HepG2 (cell line): Measurements from ENCODE around the gene CST4. TPM values are rescaled to one million over a fixed set of nuclear protein-coding genes. Genes with fewer than 3 reads are reported as not detected.
A peak's percentile ranks its signal among the peaks of the same experiment; 100 is the strongest.

Experiments used
- ATAD3A ChIP-seq: sonication (generic); formaldehyde crosslinking; IDR thresholded peaks from 2 replicates; pipeline ENCODE4 v1.4.0; 2020; ENCODE audit warnings: missing genetic modification reagents
- ETV6 ChIP-seq: sonication (generic); formaldehyde crosslinking; conservative IDR thresholded peaks from 2 replicates; pipeline ENCODE4 v1.4.0; 2020; ENCODE audit warnings: missing genetic modification reagents
- SP1 ChIP-seq, 2 experiments: fragments of 450-650 bp in 1 of 2; sonication (generic) in 1 of 2; formaldehyde crosslinking in 1 of 2; IDR thresholded peaks; 2 replicates each; pipeline versions ENCODE4 v1.4.0 to v1.6.1; 2016 to 2020; ENCODE audit warnings: missing genetic modification reagents in 1 of 2
- ZNF160 ChIP-seq: sonication (generic); formaldehyde crosslinking; IDR thresholded peaks from 2 replicates; pipeline ENCODE4 v1.8.0; 2022; ENCODE audit warnings: mild to moderate bottlenecking, inconsistent platforms, missing genetic modification reagents
- ZNF775 ChIP-seq: sonication (generic); formaldehyde crosslinking; IDR thresholded peaks from 2 replicates; pipeline ENCODE4 v1.4.0; 2020; ENCODE audit warnings: missing genetic modification reagents, mild to moderate bottlenecking, moderate library complexity, borderline replicate concordance
- polyA plus RNA-seq, 8 experiments: library from polyadenylated mRNA; depleted of rRNA in 3 of 8; stranded (reverse) in 7 of 8; unstranded in 1 of 8; fragments of >200 nt; fragmentation: Illumina TruSeq in 4 of 8; extraction: Trizol in 4 of 8; gene quantifications; 2 replicates each; pipeline versions ENCODE4 v1.2.1 to v1.2.3, GENCODE V29; 2011 to 2016; ENCODE audit warnings: low read depth in 4 of 8, missing spikeins in 1 of 8, mixed read lengths in 1 of 8; ENCODE audit not compliant: insufficient read depth in 1 of 8
- total RNA-seq, 5 experiments: library from RNA; depleted of rRNA; stranded (reverse); fragments of >200 nt; fragmentation: Illumina TruSeq; extraction: Trizol; gene quantifications; 2 replicates each; pipeline ENCODE4 v1.2.3, GENCODE V29; 2016; ENCODE audit warnings: low read depth in 1 of 5
- TF ChIP-seq, protein P1 (sequence below): sonication (generic); formaldehyde crosslinking; IDR thresholded peaks from 2 replicates; pipeline ENCODE4 v1.4.0; 2020; ENCODE audit warnings: missing genetic modification reagents
- TF ChIP-seq, protein P2 (sequence below): sonication (generic); formaldehyde crosslinking; IDR thresholded peaks from 2 replicates; pipeline ENCODE4 v1.4.0; 2020; ENCODE audit warnings: missing genetic modification reagents, mild to moderate bottlenecking, borderline replicate concordance
- TF ChIP-seq, protein P3 (sequence below): sonication (generic); formaldehyde crosslinking; IDR thresholded peaks from 2 replicates; pipeline ENCODE4 v1.8.0; 2022; ENCODE audit warnings: missing genetic modification reagents, mild to moderate bottlenecking, inconsistent platforms, borderline replicate concordance
- TF ChIP-seq, protein P4 (sequence below): sonication (generic); formaldehyde crosslinking; IDR thresholded peaks from 2 replicates; pipeline ENCODE4 v1.4.0; 2020; ENCODE audit warnings: missing genetic modification reagents
- TF ChIP-seq, protein P5 (sequence below): sonication (generic); formaldehyde crosslinking; conservative IDR thresholded peaks from 2 replicates; pipeline ENCODE4 v1.8.0; 2022; ENCODE audit warnings: mild to moderate bottlenecking, moderate library complexity, missing genetic modification reagents

CST4 gene
- total and polyA plus RNA-seq, 2 of the 13 experiments (the other 11 are each of a cell fraction or from before 2014, with no cell fraction given), result not detected

DNA sequence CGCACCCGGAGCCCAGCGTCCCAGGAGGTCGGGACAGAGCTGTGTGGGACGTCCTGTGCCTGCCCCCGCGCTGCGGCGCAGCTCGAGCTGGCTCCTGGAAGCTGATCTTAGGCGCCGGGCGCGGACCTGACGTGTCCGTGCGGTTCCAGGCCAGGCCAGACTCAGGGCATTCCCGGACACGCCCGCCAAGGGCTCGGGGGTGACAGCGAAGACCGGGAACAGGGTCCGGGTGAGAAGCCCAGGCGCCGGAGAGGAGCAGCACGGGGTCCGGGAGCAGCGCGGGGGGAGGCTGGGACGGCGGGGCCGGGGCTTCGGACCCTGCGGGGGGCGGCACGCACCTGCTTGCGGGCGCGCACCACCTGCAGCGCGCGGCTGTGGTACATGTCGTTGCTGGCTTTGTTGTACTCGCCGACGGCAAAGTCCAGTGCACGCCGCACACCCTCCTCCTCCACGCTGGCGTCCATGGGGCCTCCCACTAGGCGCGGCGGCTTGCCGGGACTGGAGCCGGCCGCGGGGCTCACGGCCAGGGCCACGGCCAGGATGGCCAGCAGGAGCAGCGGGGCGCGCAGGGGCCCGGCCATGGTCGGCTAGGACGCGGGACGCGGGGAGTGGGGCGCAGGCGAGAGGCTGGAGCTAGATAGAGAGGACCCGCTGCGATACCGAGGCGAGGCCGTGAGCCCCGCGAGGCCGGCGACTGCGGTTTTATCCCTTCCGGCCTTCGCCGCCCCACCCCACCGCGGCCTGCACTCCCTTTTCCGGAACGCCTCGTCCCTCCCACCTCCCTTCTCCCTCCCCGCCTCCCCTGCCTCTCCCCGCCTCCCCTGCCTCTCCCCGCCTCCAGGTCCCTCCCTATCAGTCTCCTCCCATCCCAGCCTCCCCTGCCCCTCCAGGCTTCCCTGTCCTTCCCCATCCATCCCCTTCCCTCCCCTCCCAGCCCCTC is 51.3 kb downstream of the CST4 start, which contains the start of gene CST3 (continued):
- TF ChIP-seq, protein P1, sequence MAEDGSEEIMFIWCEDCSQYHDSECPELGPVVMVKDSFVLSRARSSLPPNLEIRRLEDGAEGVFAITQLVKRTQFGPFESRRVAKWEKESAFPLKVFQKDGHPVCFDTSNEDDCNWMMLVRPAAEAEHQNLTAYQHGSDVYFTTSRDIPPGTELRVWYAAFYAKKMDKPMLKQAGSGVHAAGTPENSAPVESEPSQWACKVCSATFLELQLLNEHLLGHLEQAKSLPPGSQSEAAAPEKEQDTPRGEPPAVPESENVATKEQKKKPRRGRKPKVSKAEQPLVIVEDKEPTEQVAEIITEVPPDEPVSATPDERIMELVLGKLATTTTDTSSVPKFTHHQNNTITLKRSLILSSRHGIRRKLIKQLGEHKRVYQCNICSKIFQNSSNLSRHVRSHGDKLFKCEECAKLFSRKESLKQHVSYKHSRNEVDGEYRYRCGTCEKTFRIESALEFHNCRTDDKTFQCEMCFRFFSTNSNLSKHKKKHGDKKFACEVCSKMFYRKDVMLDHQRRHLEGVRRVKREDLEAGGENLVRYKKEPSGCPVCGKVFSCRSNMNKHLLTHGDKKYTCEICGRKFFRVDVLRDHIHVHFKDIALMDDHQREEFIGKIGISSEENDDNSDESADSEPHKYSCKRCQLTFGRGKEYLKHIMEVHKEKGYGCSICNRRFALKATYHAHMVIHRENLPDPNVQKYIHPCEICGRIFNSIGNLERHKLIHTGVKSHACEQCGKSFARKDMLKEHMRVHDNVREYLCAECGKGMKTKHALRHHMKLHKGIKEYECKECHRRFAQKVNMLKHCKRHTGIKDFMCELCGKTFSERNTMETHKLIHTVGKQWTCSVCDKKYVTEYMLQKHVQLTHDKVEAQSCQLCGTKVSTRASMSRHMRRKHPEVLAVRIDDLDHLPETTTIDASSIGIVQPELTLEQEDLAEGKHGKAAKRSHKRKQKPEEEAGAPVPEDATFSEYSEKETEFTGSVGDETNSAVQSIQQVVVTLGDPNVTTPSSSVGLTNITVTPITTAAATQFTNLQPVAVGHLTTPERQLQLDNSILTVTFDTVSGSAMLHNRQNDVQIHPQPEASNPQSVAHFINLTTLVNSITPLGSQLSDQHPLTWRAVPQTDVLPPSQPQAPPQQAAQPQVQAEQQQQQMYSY (CRISPR knock-in tag), result peak; percentile 86
- TF ChIP-seq SP1 (IDR thresholded peaks at IDR 0.05), result no peak
- TF ChIP-seq SP1 (CRISPR knock-in tag; IDR thresholded peaks at IDR 0.05), result peak; percentile 74; the same call in 1 of the 2 replicates
- peak; percentile 74; the same call in 1 of the 2 replicates for TF ChIP-seq ZNF160 (CRISPR knock-in tag)
- TF ChIP-seq ZNF775, result 0 out of 2 replicates have a peak, but pooled peaks have one; percentile 21
- TF ChIP-seq, protein P2, sequence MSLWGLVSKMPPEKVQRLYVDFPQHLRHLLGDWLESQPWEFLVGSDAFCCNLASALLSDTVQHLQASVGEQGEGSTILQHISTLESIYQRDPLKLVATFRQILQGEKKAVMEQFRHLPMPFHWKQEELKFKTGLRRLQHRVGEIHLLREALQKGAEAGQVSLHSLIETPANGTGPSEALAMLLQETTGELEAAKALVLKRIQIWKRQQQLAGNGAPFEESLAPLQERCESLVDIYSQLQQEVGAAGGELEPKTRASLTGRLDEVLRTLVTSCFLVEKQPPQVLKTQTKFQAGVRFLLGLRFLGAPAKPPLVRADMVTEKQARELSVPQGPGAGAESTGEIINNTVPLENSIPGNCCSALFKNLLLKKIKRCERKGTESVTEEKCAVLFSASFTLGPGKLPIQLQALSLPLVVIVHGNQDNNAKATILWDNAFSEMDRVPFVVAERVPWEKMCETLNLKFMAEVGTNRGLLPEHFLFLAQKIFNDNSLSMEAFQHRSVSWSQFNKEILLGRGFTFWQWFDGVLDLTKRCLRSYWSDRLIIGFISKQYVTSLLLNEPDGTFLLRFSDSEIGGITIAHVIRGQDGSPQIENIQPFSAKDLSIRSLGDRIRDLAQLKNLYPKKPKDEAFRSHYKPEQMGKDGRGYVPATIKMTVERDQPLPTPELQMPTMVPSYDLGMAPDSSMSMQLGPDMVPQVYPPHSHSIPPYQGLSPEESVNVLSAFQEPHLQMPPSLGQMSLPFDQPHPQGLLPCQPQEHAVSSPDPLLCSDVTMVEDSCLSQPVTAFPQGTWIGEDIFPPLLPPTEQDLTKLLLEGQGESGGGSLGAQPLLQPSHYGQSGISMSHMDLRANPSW (CRISPR knock-in tag), result no peak
- TF ChIP-seq, protein P3, sequence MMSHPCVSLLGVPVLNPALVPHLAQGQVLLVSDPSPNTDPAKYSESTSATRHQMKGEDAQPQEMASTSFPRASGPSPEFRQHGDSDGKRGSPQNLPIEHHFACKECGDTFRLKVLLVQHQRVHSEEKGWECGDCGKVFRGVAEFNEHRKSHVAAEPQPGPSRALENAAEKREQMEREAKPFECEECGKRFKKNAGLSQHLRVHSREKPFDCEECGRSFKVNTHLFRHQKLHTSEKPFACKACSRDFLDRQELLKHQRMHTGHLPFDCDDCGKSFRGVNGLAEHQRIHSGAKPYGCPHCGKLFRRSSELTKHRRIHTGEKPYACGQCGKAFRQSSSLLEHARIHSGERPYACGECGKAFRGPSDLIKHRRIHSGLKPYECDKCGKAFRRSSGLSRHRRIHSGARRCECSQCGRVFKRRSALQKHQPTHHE (CRISPR knock-in tag), result no peak; the same call in 1 of the 2 replicates
- TF ChIP-seq, protein P4, sequence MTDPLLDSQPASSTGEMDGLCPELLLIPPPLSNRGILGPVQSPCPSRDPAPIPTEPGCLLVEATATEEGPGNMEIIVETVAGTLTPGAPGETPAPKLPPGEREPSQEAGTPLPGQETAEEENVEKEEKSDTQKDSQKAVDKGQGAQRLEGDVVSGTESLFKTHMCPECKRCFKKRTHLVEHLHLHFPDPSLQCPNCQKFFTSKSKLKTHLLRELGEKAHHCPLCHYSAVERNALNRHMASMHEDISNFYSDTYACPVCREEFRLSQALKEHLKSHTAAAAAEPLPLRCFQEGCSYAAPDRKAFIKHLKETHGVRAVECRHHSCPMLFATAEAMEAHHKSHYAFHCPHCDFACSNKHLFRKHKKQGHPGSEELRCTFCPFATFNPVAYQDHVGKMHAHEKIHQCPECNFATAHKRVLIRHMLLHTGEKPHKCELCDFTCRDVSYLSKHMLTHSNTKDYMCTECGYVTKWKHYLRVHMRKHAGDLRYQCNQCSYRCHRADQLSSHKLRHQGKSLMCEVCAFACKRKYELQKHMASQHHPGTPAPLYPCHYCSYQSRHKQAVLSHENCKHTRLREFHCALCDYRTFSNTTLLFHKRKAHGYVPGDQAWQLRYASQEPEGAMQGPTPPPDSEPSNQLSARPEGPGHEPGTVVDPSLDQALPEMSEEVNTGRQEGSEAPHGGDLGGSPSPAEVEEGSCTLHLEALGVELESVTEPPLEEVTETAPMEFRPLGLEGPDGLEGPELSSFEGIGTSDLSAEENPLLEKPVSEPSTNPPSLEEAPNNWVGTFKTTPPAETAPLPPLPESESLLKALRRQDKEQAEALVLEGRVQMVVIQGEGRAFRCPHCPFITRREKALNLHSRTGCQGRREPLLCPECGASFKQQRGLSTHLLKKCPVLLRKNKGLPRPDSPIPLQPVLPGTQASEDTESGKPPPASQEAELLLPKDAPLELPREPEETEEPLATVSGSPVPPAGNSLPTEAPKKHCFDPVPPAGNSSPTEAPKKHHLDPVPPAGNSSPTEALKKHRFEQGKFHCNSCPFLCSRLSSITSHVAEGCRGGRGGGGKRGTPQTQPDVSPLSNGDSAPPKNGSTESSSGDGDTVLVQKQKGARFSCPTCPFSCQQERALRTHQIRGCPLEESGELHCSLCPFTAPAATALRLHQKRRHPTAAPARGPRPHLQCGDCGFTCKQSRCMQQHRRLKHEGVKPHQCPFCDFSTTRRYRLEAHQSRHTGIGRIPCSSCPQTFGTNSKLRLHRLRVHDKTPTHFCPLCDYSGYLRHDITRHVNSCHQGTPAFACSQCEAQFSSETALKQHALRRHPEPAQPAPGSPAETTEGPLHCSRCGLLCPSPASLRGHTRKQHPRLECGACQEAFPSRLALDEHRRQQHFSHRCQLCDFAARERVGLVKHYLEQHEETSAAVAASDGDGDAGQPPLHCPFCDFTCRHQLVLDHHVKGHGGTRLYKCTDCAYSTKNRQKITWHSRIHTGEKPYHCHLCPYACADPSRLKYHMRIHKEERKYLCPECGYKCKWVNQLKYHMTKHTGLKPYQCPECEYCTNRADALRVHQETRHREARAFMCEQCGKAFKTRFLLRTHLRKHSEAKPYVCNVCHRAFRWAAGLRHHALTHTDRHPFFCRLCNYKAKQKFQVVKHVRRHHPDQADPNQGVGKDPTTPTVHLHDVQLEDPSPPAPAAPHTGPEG (CRISPR knock-in tag), result peak; percentile 92
- TF ChIP-seq ETV6 (CRISPR knock-in tag), result peak; percentile 90
- TF ChIP-seq ATAD3A (CRISPR knock-in tag), result peak; percentile 67; the same call in 1 of the 2 replicates
- TF ChIP-seq, protein P5, sequence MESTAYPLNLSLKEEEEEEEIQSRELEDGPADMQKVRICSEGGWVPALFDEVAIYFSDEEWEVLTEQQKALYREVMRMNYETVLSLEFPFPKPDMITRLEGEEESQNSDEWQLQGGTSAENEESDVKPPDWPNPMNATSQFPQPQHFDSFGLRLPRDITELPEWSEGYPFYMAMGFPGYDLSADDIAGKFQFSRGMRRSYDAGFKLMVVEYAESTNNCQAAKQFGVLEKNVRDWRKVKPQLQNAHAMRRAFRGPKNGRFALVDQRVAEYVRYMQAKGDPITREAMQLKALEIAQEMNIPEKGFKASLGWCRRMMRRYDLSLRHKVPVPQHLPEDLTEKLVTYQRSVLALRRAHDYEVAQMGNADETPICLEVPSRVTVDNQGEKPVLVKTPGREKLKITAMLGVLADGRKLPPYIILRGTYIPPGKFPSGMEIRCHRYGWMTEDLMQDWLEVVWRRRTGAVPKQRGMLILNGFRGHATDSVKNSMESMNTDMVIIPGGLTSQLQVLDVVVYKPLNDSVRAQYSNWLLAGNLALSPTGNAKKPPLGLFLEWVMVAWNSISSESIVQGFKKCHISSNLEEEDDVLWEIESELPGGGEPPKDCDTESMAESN, result peak; percentile 93
